Femur (tissue), 1 donor: ENCODE measurements around the gene HS6ST1.

ENCODE experiments used
- DNase-seq: peaks from one replicate; pipeline ENCODE4 v3.0.0-alpha.2; 2017

The HS6ST1 gene

DNA sequence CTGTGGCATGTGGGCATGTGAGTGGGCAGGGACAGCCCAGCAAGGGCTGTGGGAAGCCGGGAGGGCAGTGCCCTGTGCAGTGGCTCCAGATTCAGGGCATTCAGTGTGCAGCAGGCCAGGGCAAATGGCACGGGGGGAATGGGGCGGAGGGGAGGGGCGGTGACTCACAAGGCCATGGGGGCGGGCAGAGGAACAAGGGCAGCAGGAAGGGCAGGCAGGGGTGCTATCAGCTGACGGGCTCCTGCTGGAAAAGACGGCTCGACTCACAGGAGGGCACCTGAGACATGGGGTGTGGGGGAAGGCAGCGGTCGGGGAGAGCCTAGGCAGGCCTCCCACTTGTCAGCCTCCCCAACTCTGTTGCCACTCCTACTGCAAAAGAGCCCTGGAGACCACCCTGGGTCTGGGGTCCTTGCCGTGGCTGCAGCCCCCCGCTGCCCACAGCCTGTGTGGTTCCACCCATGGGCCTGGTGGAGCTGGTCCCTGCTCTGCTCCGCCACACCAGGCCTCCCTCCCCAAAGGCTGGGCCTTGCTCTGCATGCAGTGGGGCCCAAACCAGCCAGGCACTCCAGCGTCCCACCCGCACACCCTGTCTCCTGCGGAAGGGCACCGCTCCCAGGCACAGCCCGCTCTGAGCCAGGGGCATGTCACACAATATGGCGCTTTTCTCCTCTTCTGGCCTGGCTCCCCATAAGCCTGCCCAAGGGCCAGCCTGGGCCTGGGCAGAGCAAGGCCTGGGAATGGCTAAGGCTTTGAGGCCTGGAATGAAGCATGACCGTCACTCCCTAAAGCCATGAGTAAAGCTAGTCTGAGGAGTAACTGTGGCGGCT lies 25.9 kb downstream of the HS6ST1 start:
- no peak for DNase-seq

DNA sequence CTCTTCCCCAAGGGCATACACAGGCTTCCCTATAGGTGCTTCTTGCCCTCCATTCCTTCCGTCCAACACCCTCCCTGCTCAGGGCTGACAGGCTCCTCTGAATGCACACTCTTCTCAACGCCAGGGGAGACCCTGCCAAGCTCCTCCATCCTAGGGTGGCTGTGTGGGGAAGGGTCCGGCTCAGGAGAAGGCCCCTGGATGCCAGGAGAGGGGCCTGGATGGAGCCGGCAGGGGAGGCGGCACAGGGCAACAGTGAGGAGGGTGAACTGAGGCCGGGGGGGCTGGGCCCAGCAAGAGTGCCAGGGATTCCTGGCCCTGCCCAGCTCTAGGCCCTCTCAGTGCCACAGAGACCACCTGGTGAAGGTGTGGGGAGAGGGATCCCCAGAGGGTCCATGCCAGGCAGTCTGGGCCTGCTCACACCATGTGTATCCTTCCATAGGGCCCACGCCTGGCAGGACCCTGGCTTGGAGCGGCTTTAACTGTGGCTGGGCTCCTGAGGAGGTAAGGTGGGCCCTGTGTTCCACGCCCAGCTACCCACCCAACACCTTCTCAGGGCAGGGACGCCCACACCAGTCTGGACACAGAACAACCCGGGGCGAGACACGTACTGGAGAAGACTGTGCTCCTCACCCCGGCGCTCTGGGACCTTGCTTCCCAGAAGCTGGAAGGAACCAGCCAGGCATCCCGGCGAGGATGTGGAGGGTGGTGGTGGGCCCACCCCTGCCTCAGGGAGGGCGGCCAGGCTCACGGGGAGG lies 26.6 kb downstream of the HS6ST1 start:
- DNase-seq = no peak

DNA sequence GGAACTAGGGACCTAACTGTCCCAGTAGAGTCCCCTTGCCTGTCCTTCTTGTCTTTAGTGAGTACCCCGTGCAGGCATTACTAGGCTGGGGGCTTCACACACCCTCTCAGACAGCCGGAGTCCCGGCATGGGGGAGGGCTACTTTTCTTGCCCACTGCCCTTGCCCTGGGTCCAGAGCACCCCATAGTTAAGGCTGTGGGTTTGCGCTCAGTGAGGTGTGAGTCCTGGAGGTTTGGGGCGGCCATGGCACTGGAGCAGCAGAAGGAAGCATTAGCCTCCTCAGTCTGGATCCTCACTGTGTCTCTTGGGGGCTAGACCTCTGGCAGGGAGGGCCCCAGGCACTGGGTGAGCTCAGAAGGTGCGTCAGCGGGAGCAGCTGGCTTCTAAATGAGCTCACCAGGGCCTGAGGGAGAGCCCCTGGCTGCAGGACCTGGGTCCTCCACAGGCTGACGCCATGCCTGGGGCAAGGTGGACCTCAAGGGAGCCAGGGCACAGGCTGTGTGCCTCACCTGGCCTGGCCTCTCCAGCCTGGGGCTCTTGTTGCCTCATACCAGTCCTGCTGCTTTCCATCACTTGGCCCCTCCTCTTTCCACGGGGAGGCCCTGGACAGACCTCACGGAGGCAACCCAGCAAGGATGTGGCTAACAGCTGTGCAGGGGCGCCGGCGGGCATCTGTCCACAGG lies 27.4 kb downstream of the HS6ST1 start:
- DNase-seq = no peak

DNA sequence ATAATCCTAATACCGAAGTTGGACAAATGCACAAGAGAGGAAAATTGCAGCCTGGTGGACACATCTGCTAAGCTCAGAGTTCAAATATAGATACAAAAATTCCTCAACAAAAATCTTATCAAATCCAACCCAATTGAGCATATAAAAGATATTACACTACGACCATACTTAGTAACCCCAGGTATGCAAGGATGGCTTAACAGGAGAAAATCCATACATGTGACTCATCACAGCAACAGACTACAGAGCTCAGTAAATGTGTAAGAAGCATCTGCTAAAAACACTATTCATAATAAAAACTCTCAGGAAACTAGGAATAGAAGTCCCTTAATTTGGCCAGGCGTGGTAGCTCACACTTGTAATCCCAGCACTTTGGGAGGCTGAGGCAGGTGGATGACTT lies 28.3 kb downstream of the HS6ST1 start:
- DNase-seq = no peak

DNA sequence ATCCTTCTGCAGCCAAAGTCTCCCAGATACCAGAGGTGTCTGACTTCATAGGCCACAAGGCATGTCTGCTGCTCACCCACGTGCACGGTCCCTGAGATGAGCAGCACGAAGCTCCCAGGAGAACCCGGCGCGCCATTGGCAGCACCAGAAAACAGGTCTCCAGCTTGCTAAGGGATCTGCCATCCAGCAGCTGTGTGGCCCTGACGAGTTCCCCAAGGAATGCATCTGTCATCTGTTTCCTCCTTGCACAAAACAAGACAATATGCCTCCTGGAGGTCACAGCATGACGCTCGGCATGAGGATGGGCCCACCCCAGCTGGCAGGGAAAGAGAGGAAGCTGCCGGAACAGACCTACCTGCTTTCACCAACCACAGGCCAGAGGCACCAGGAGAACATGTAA lies 29.2 kb downstream of the HS6ST1 start:
- no peak for DNase-seq

DNA sequence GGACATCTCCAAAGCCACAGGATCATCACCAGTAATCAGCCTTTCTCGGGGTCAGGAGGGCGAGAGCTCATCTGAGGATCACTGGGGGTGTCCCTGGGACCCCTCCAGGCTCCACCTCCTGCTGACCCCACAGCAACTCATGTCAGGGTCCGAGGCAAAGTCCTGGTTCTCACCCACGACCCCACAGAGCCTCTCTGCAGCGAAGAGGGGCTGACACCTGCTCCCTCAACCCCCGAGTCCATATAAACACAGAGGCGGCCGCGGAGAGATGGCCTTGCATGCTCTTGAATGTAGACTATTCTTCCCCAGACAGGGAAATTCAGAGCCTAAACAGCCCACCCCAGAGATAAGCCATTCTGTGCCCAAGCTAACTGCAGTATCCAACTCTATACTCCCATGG lies 29.9 kb downstream of the HS6ST1 start:
- DNase-seq = no peak

DNA sequence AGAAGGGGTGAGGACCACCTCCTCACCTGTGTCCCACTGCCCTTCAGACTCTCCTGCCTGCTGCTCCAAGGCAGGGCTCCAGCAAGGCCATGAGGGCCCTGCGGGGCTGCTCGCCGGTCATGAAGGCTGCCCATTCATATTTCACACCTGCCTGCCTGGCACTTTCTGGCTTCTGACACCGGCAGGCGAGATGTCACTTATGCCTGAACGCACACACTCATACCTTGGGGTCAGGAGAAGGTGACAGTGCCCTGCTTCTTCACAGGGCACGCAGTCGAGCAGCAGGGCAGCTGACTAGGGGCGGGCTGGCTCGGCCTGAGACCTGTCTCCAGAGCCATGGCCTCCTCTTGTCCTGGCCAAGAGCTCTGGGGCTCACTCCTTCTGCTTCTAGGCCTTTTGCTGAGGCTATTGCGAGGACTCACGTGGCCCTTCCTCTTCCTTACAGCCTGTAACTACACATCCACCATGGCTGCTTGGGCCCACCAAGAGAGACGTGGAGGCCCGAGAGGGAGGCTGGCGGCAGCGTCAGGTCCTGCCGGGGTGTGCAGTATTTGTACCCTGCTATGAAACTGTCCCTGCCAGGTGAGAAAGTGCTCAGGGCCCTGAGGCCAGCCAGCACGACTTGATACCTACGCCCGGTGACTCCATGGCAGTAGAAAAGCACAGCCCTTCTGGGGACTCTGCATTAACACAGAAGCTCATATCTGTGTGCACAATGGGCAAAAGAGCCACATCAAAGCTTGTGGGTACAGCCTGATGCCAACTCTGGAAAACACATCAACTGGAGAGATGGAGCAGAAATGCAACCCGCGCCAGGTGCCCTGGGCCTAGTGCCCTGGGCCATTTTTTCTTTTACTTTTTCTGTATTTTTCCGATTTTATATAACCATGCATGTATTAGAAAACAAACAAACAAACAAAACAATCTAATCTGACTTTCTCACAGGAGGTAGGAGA lies 30.6 kb downstream of the HS6ST1 start:
- DNase-seq = no peak

DNA sequence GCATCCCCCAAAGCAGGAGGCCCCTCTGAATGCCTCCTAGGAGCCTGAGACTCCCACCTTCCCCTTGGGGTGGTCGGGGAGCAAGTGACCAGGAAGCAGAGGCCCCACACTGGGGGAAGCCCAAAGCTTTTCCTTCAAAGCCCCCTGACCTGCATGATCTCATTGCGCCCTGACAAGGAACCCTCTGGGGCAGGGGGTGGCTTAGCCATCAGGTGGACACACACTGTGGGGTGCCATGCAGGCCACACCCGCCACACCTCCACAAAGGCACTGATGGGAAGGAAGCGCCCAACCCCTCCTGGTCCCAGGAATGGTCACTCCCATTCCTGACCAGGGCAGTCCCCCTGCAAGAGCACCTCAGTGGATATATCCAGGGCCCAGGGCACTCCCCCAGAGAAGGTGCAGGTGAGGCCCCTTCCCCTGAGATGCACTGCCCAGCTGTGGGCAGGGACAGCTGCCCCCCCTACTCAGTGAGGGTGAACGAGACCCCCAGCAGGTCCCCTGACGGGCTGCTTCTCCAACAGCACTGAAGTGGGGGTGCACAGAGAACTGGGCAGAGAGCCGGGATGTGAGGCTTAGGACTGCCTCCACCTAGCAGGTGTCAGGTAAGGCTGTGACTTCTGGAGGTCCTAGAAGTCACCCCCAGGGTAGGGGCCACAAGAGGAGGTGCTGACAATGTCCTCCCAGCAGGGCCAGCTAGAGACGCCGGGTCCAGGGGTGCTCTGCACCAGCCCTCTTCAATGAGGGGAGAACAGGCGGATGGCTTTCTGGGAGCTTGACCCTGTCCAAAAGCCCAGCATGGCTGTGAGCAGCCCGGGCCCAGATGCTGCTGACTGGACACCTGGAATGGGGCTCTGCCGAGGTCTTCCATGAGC lies 31.5 kb downstream of the HS6ST1 start:
- no peak for DNase-seq

DNA sequence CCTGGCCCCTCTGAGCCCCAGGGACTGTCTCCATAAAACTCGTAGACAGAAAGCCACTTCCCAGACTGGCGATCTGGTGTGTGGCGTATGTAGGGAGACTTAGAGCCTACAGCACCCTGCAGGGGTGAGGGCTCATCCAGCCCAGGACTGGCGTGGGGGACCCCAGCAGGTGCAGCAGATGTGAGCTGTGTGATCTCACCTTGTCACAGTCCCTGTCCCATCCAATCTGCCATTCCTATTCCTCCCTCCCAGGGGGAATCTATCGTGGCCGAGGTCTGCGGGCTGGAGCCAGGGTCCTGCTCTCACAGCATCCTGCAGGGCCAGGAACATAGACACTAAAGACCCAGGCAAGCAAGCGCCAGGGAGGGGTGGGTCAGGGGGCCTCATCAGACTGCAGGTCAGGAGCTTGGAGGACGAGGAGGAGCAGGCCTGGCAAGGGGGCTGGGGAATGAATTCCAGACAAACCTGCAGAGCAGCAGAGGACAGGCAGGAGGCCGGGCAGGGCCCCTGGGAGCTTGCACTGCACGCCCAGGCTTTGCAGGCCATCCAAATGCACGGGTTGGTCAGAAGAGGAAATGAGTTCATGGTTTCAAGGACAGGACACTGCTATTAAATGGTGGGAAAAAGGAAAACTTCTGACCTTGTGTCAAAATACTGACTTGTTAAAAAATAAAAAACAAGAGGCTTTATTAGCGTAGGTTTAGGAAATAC lies 32.5 kb downstream of the HS6ST1 start:
- DNase-seq = no peak

DNA sequence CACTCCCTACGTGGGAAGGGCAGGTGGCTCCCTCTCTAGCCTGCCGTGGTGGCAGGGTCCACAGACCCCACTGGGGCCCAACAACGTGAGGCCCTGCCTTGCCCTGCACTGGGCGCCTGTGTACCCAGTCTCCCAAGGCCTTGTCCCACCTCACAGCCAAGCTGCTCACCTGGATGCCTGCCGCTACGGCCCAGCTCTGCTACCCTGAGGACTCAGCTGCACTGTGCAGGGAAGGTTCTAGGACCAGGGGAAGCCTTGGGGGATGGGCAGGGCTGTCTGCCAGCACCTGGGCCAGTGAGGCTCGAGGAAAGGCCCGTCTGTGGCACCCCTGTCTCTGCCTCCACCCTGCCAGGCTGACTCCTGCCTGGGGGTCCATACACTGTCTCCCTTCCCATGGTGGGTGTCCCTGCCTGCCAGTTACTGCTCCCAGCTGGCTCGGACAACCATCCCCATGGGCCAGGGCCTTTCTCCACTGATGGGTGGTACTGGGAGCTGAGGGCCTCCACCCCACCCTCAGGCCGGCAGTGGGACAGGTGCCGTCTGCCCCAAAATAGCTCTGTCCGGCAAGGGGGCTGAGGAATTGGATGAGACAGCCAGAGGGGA lies 33.2 kb downstream of the HS6ST1 start:
- DNase-seq = no peak

DNA sequence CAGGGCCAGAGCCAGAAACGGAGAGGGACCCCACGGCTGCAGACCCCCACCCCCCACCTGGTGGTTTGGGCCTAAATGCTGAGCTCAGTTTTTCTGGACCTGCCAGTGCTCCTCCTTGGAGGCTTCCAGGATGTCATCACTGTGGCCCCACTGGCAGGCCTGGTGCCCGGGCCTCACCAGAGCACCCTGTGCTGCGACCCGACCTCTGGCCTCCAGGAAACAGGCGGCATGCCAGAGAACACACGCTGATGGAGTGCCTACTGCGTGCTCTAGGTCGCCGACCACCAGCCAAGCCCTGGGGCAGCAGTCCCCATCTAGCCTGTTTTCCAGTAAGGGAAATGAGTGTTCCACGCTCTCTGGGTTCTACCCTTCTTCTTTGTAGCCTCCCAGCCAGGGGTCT lies 33.8 kb downstream of the HS6ST1 start:
- no peak for DNase-seq

DNA sequence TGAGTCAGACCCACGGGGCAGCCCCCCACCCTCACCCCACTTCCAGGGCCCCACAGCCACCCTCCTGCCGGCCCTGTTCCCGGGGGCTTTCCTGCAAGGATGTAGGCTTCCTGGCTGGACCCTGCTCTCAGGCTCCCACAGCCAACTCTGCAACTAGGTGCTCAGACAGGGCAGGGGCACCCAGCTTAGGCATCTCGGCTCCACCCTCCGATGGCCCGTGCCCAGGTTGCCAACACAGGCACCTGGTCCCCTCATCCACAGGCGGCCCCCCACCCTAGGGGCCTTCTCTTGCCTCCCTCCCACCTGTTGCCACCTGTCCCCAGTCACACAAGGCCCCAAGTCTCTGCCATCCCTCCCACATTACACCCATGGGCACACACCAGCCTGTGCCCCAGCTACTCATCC lies 34.6 kb downstream of the HS6ST1 start:
- no peak for DNase-seq

DNA sequence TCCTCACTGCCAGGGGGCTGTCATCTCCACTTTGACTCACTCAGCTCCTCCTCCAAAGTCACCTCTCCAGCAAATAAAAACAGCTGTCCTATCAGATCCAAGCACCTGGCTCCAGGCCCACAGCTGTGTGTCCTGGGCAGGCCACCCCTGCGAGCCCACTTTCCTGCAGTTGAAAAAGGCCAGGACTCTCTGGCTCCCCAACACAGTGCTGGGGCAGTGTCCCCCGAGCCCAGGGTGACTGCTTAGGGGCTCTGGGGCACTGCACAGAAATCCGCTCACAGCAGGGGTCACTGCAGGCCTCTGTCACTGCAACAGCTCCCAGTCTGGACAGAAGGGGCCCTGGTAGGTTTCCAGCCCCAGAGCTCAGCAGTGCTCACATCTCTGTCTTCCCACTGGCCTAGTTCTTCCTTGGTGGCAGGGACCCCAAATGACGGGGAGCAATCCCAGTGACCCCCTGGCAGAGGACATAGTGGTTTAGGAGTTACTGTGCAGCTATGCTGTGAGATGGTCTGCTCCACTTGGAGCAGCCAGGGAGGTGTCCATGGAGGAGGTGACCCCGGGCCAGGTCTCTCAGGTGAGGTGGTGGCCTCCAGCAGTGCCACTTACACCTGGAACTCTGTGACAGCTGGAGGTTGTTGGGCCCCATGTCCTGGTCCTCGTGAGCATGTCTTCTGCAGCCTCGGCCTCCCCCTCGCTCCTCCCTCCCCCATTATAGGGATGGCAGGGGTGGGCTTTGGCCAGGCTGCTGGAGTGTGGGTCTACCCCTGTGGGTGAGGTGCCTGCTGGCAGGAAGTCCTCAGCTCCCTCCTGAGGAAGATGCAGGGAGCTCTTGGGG lies 35.5 kb downstream of the HS6ST1 start:
- no peak for DNase-seq

DNA sequence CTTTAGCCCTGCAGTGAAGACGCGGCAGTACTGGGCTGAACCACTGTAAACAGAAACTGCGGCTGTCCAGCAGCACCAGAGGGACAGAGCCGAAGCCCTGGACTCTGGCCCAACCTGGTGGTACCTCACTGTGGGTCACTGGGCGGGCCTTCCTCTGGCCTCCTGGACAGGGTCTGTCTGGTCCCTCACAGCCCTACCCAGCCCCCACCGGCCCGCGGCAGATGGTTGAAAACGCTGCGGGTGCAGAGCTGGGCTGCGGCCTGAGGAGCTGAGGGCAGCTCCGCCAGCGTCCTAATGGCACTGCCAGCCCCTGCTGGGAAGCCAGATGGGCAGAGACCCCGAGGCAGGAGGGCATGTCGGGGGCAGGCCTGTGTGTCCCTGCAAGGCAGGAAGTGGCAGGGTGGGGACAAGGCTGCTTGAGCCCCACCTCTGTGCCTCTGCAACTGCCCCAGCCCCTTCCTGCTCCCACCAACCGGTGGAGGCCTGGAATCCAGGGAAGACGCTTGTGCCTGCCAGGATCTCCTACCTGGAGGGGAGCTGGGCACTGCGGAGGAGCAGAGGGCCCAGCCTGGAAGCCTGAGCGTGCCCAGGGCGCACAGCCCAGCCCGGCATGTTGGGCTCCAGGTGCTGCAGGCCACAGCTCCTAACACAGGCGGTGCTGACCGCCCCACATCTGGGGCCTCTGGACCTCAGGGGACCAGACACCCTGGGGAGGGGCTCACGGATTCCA lies 36.3 kb downstream of the HS6ST1 start:
- peak; percentile 15 for DNase-seq

DNA sequence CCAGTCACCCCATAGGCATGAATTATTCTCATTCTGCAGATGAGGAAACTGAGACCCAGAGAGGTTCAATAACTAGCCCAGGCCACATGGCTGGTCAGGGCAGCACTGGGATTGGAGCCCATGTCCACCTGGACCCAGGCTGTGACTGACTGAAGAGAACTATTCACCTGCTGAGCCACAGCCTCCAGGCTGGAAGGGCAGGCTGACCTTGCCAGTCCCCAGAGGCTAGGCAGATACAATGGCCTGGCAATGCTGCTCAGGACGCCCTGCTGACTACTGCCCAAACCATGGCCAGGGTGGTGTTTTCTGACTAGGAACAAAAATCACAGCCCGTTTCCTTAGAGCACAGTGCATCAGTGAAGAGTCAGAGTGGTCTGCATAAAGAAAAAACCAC lies 36.8 kb downstream of the HS6ST1 start:
- DNase-seq = no peak

DNA sequence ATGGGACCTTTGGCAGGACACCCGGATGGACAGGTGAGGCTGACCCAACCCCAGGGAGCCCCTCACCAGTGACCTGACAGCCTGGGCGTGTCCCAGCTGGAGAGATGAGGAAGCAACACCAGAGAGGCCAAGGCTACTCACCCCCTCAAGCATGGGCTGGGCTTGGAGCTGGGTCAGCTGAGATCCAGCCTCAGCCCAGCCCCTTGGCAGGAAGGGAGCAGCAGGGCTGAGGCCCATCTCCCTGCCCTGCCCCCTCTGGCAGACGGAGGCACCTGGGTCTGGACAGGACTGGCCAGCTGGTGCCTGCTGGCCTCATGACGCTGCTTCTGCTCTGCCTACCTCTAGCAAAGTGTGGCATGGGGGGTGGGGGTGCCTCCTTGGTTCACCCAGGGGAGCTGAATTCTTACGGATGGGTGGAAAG lies 37.8 kb downstream of the HS6ST1 start:
- peak; percentile 49 for DNase-seq

DNA sequence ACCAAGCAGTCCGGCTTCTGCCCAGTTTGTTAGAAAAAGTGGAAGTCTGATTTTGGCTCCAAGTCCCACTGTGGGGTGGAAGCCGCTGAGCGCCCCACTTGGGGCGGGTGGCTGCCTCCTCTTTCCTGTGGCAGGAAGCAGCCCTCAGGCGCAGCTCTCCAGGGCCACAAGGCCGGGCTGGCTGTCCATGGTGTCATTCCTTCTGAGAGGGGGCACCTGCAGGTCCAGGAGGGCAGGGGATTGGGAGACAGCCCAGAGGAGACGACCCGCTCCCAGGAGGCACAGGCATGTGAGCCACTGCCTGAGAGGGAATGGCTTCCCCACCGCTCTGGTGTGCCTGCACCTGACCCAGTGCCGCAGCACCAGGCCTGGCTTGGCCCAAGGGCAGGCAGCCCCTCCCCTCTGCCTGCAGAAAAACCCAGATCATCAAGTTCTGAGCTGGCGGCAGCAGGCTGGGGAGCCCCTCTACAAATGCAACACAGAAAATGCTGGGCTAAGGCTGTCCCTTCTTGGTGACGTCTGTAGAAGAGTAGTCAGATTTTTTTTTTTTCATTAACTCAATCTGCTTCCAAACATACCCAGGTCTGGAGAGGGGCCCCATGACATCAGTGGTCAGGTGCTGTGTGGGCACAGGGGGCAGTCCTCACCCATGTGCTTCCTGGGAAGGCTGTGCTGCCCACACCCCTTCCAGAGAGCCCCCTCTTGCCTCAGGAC lies 38.4 kb downstream of the HS6ST1 start:
- peak; percentile 34 for DNase-seq

DNA sequence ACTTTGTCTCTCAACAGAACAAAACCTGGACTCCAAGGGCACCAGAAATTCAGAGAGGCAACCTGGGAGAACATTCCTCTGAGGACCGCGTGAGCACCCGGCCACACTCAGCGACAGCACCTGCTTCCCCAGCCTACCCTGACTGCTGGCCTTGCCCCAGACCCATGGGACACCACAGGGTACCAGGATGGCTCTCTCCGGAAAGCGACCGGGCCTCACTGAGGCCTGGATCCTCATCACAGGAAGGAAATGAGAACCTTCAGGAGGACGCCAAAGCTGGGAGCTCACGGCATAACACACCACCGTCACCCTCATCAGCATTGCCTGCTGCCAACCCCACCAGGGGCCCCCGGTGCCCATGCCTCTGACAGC lies 38.9 kb downstream of the HS6ST1 start:
- no peak for DNase-seq
